Psoas muscle (tissue), 8 donors: ENCODE results near the gene ZNF367. TPM values are rescaled to one million over a fixed set of nuclear protein-coding genes. Genes with fewer than 3 reads are reported as not detected.

Experiments
- ATAC-seq, 4 donors: fragments of 200-7000 bp; cut with Tn5 transposase; one replicate each; pipeline ENCODE4 v1.9.1; 2020; ENCODE audit warnings: moderate library complexity in 3 of 4, mild to moderate bottlenecking in 2 of 4
- DNase-seq, 2 donors: peaks; one replicate each; pipeline ENCODE4 v3.0.0-alpha.2; 2020
- H3K27ac ChIP-seq: fragments of 200-600 bp; one replicate; pipeline ENCODE4 v1.8.0; 2022
- H3K27me3 ChIP-seq, 3 donors: fragments of 200-600 bp in 1 of 3; one replicate each; pipeline versions ENCODE4 v1.6.1 to v1.8.0; 2013 to 2022; ENCODE audit warnings: low read length in 2 of 3, mild to moderate bottlenecking in 2 of 3, moderate library complexity in 1 of 3; ENCODE audit not compliant: insufficient read depth in 3 of 3
- H3K36me3 ChIP-seq, 2 donors: fragments of 200-600 bp in 1 of 2; one replicate each; pipeline versions ENCODE4 v1.6.1 to v1.8.0; 2013 to 2022; ENCODE audit warnings: low read depth in 1 of 2, mild to moderate bottlenecking in 1 of 2, moderate library complexity in 1 of 2; ENCODE audit not compliant: insufficient read depth in 1 of 2
- H3K4me1 ChIP-seq: fragments of 200-600 bp; one replicate; pipeline ENCODE4 v1.8.0; 2022
- H3K4me3 ChIP-seq: fragments of 200-600 bp; one replicate; pipeline ENCODE4 v1.8.0; 2022; ENCODE audit warnings: mild to moderate bottlenecking
- H3K9me3 ChIP-seq: fragments of 200-600 bp; one replicate; pipeline ENCODE4 v1.8.0; 2022
- WGBS, 3 donors: extraction: QIAGEN DNeasy Blood & Tissue Kit; methylation state at CpG; one replicate each; pipeline versions ENCODE4 v1.1.6 to v1.1.7; 2013; 5-methylcytosine and 5-hydroxymethylcytosine counted together
- intact Hi-C, 2 donors: fragments of 100-400 bp; cut with DNase I; formaldehyde crosslinking; loops; one replicate each; pipeline versions ENCODE4 v1.11.0 to v1.14.2; 2022
- polyA plus RNA-seq, 3 donors: library from polyadenylated mRNA; stranded (reverse); fragments of 200-250 nt; gene quantifications; one replicate each; pipeline ENCODE4 v1.2.3, GENCODE V29; 2013
- total RNA-seq, 4 donors: library from RNA; stranded (reverse); fragmentation: NEBNext Ultra II Directional in 2 of 4; extraction: Animal tissue kit (Norgen Biotek cat#: 25700) in 2 of 4; gene quantifications; one replicate each; pipeline versions ENCODE4 v1.2.1 to v1.2.4, GENCODE V29; 2021 to 2023
- TF ChIP-seq, protein P1 (sequence below): fragments of 200-600 bp; IDR thresholded peaks from one replicate; pipeline ENCODE4 v1.8.0; 2022; ENCODE audit warnings: antibody characterized with exemption
- donor health status: healthy with polysubstance abuse.
- donor health status: DM: no; HTN: no; CAD: no; lungs with moderate emphysema.
- donor health status: Bipolar disorder and iron deficiency.
- donor health status: healthy.
- donor health status: DM: yes; HTN: yes; CAD: no.
- donor health status: DM: no; HTN: no; CAD: no.
- donor health status: DM: no; HTN: no; CAD: no.
- donor health status: DM: yes; HTN: yes; CAD: no.

ZNF367 gene
- total and polyA plus RNA-seq, 7 donors = 0.69 to 3.3 (median 1.4) TPM

DNA sequence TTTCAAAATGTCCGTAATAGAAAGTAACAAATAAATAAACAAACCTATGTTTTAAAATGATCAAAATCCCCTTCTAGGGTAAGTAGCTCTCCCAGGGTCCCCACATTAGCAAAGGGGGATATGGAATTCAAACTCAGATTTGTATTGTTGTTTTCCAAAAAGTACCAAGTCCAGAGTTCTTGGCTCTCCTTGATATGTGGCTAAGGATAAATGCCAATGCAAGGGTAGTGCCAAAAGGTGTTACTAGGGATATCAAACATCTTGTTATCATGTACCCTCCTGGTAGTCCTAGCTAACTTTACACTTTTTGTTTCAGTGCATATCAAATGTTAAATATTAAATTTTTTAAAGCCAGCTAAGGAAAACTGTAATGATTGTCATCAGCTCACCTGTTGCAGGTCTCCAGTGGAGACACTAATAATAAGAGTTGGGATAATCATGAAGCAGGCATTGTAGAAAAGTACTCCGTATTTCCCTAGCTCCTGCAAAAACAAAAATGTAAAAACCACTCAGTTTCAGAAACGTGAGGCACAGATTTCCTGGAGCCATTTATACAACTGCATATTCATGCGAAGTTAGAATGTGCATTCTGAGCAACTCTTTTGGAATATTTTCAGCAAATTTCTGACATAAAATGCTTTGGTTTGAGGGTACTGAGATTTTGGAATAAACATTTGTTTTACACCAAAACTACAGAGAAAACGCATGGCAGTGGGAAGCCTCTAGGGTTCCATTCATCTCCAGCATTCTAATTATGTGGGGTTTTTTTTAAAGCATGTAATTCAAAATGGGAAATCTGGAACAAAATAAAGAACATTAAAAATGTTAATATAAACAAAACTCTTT is 74.4 kb downstream of the ZNF367 start:
- Histone ChIP-seq H3K27me3 (no peaks in the 10 kb centered on the region), H3K36me3 (no peaks in the 10 kb centered on the region), H3K4me3 (no peak overlapping the region), H3K27ac (no peak overlapping the region), H3K9me3 (peaks cover 5% of the 10 kb centered on the region), H3K4me1 (peaks cover 3% of the 10 kb centered on the region)
- TF ChIP-seq, protein P1, sequence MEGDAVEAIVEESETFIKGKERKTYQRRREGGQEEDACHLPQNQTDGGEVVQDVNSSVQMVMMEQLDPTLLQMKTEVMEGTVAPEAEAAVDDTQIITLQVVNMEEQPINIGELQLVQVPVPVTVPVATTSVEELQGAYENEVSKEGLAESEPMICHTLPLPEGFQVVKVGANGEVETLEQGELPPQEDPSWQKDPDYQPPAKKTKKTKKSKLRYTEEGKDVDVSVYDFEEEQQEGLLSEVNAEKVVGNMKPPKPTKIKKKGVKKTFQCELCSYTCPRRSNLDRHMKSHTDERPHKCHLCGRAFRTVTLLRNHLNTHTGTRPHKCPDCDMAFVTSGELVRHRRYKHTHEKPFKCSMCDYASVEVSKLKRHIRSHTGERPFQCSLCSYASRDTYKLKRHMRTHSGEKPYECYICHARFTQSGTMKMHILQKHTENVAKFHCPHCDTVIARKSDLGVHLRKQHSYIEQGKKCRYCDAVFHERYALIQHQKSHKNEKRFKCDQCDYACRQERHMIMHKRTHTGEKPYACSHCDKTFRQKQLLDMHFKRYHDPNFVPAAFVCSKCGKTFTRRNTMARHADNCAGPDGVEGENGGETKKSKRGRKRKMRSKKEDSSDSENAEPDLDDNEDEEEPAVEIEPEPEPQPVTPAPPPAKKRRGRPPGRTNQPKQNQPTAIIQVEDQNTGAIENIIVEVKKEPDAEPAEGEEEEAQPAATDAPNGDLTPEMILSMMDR = no peak
- WGBS, 3 donors = 52 to 57% (median 57%) methylated on average over 5 of the region's 5 CpGs
- intact Hi-C loops = no loop called here
- no peak for DNase-seq
- no peak for ATAC-seq

DNA sequence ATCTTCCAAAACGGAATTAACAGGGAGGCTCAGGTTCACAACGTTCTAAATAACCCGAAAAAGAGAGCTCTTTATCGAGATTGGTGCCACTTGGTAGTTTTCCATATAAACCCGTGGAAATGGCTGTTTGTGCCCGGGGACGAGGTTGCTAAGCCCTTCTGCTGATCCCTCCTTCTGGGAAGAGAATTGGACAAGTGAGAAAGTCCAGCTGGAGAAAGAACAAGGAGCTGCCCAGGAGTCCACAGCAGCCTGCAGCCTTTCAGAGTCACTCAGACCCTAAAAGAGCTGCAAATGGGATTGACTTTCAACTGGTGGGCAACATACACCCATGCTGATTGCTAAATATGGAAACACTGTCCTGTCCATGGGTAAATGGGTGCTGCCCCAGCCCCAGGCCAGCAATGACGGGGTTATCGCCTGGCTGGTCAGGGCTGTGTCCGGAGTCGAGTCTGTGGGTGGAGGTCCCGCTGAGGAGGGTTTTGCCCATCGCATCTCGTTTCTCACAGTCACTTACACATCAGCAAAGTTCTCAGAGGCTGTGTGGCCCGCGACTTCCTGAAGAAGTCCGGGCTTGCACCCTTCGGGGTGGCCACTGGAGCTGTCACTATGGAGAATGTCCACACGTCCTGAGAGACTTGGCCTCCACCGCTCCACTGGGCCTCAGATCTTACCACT is 75.5 kb downstream of the ZNF367 start:
- Histone ChIP-seq H3K4me1 (peaks cover 3% of the 10 kb centered on the region), H3K9me3 (no peaks in the 10 kb centered on the region), H3K4me3 (no peak overlapping the region), H3K36me3 (no peaks in the 10 kb centered on the region), H3K27ac (no peak overlapping the region), H3K27me3 (no peaks in the 10 kb centered on the region)
- TF ChIP-seq, protein P1 = no peak
- no peak for ATAC-seq
- intact Hi-C loops = no loop called here
- no peak for DNase-seq
- WGBS, 3 donors = 67 to 86% (median 69%) methylated on average over 20 of the region's 20 CpGs

DNA sequence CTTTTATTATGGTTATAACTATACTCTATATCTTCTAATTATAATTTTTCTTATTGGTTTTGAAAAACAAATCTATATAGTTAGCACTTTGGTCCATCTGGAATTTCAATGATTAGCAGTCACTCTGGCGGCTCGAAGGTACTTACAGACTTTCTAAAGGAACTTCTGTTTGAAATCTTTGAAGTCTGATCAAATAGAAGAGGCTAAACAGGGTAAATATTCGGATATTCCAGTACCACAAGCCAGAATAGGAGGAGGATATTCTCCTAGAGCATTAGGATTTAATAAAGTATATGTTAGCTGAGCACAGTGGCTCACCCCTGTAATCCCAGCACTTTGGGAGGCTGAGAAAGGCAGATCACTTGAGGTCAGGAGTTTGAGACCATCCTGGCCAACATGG is 77.5 kb downstream of the ZNF367 start:
- intact Hi-C loops = no loop called here
- no peak for ATAC-seq
- H3K27me3 ChIP-seq = no peaks in the 10 kb centered on the region
- no peaks in the 10 kb centered on the region for H3K36me3 ChIP-seq
- H3K9me3 ChIP-seq = no peaks in the 10 kb centered on the region
- TF ChIP-seq, protein P1 = no peak
- no peak overlapping the region for H3K4me3 ChIP-seq
- H3K4me1 ChIP-seq = peaks cover 3% of the 10 kb centered on the region
- no peak for DNase-seq
- no peak overlapping the region for H3K27ac ChIP-seq
- WGBS, 3 donors = 79 to 97% (median 96%) methylated on average over 3 of the region's 3 CpGs

DNA sequence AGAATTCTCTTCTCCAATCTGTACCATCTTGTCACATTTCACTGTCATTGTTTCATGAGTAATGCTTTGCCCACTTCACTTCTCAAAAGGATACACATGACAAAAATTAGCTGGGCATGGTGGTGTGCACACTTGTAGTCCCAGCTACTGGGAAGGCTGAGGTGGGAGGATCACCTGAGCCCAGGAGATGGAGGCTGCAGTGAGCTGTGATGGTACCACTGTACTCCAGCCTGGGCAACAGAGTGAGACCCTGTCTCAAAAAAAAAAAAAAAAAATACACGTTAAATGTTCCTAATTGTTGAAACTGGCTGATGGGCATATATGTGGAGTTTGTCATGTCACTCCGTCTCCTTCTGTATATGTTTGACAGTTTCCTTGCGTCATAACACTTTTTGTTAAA is 79.9 kb downstream of the ZNF367 start:
- intact Hi-C loops = no loop called here
- H3K27ac ChIP-seq = no peak overlapping the region
- H3K9me3 ChIP-seq = no peaks in the 10 kb centered on the region
- ATAC-seq (no peak), DNase-seq (no peak)
- no peaks in the 10 kb centered on the region for H3K4me1 ChIP-seq
- H3K4me3 ChIP-seq = no peak overlapping the region
- WGBS, 3 donors = 94 to 98% (median 95%) methylated on average over 3 of the region's 3 CpGs
- H3K36me3 ChIP-seq = no peaks in the 10 kb centered on the region
- H3K27me3 ChIP-seq = no peaks in the 10 kb centered on the region
- TF ChIP-seq, protein P1 = no peak

Other genes starting within 250 kb of the ZNF367 start
- gene HSD17B3, start 116.2 kb downstream of the ZNF367 start, total RNA-seq = 1 to 10 TPM in 1 of 4 donors, under 1 TPM in 1, not detected in 2; 0.34 to 1.1 TPM
- gene HSD17B3, start 116.2 kb downstream of the ZNF367 start, polyA plus RNA-seq = under 1 TPM in 2 of 3 donors, not detected in 1; 0.16 to 0.26 TPM
- 1 to 10 TPM; 2.1 to 5.9 (median 3.1) TPM for gene SLC35D2, start 34.7 kb downstream of the ZNF367 start, total RNA-seq
- 1 to 10 TPM; 2.0 to 5.3 (median 2.3) TPM for gene SLC35D2, start 34.7 kb downstream of the ZNF367 start, polyA plus RNA-seq
- 10 to 100 TPM in 2 of 4 donors, 1 to 10 TPM in 2; 6.4 to 14.4 (median 10.0) TPM for gene HABP4, start 31.8 kb upstream of the ZNF367 start, total RNA-seq
- 10 to 100 TPM in 1 of 3 donors, 1 to 10 TPM in 2; 8.7 to 13.6 (median 9.3) TPM for gene HABP4, start 31.8 kb upstream of the ZNF367 start, polyA plus RNA-seq
- 10 to 100 TPM in 1 of 4 donors, 1 to 10 TPM in 3; 2.1 to 10.7 (median 6.1) TPM for gene CDC14B, start 201.5 kb upstream of the ZNF367 start, total RNA-seq
- 1 to 10 TPM in 2 of 3 donors, under 1 TPM in 1; 0.87 to 2.6 (median 2.5) TPM for gene CDC14B, start 201.5 kb upstream of the ZNF367 start, polyA plus RNA-seq
- 10 to 100 TPM; 13.8 to 31.3 (median 23.5) TPM for gene PRXL2C, start 236.9 kb upstream of the ZNF367 start, total RNA-seq
- 10 to 100 TPM in 2 of 3 donors, 1 to 10 TPM in 1; 6.2 to 16.9 (median 14.7) TPM for gene PRXL2C, start 236.9 kb upstream of the ZNF367 start, polyA plus RNA-seq